GM20000 (cell line): Measurements from ENCODE around the gene HYAL3.

Source experiments
- DNase-seq: peaks from one replicate; pipeline ENCODE4 v3.0.0; 2012; ENCODE audit warnings: low spot score
- CTCF ChIP-seq: IDR thresholded peaks from 2 replicates; pipeline ENCODE4 v1.5.1; 2012; ENCODE audit warnings: mild to moderate bottlenecking, control low read depth; ENCODE audit errors: extremely low read depth, missing control alignments

HYAL3 gene

DNA sequence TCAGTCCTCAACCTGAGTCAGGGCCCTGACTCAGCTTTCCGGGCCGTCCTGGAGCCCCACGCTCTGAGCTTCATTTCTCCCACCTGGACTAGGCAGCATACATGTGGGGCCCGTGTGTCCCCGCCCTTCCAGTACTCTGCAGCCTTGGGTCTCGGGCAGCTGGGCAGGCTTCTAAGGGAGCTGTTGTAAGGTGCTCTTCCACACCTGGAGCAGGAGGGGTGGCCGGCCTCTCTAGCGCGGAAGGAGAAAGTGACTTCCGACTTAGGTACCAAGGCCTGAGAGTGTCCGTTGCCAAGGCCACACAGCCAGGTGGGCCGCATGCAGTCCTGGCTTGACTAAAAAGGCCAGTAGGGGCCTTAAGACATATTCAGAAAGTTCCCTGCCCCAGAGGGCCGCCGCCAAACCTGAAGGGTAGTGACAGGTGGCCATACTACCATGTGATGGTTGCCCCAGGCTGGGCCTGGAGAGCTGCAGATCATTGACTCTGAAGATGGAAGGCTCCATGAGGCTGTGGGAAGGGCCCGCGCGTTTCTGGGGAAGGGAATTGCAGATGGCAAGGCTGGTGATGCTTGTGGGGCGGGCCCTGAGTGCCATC is 39.7 kb downstream of the HYAL3 start:
- DNase-seq, result no peak
- no peak for TF ChIP-seq CTCF

DNA sequence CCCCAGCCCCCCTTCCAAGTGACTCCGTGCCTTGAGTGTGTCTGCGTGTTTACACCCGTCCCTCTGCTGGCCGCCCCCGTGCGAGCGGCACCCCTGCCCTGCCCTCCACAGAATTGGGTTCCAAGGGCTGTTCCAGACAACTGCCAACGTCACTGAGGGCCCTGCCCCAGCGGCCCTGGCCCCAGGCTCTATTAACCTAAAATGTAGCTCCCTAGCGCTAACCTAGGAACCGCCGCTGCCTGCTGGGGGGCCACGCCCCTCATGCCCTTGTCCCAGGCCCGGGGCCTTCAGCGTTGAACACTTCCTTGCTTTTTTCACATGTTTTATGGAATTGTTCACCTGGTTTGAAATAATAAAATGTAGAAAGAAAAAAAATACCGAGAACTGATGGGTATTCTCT is 40.2 kb downstream of the HYAL3 start:
- TF ChIP-seq CTCF, result no peak
- no peak for DNase-seq

DNA sequence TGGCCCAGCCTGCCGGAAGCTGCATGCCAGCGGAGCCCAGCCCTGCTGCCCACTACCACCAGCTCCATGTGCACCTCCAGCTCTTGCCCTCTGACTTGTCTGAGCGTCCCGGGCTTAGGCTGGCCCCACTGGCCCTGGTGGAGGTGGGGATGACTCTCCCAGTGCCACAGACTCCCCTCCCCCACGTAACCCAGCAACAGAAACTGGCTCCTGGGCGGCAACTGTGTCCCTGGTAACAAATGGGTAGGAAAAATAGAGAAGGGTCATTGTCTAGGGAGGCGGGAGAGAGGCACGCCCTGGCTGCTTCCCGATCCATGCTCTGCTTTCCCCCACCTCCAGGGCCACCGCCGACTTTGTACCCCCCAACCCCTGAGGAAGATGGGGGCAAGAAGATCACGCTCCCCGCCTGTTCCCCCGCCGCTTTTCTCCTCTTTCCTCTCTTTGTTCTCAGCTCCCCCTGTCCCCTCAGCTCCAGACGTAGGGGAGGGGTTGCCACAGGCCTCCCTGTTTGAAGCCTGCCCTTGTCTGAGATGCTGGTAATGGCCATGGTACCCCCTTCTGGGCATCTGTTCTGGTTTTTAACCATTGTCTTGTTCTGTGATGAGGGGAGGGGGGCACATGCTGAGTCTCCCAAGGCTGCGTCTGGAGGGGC is 41.0 kb downstream of the HYAL3 start:
- DNase-seq, result no peak
- TF ChIP-seq CTCF, result no peak

DNA sequence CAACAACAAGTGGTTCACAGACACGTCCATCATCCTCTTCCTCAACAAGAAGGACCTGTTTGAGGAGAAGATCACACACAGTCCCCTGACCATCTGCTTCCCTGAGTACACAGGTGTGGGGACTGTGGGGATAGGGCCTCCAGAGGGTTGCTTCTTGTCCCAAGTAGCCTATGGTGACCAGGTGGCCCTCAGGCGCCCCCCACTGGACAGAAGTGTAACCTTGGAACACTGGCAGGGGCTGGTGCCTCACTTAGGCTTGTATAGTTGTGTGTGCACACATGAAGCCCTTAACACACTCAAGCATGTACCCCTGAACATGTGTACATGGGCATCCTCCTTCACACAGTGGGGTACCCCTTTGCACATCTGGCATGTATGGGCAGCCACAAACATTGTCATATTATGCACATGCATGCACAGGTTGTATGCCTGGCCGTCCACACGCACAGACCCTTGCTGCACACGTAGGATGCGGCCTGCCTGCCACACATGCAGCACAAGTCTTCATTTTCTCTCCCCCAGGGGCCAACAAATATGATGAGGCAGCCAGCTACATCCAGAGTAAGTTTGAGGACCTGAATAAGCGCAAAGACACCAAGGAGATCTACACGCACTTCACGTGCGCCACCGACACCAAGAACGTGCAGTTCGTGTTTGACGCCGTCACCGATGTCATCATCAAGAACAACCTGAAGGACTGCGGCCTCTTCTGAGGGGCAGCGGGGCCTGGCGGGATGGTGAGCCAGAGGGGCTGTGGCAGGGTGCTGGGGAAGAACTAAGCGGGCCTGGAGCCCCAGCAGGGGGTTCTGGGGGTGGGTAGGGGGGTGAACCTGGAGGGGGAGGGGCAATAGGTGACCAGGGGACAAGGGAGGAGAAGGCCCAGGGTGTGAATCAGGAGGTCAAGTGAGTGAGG is 42.0 kb downstream of the HYAL3 start:
- DNase-seq, result no peak
- no peak for TF ChIP-seq CTCF

- DNase-seq, result no peak
Measured at GRCh38 chr3:50255251-50255615, 44.0 kb downstream of the HYAL3 start.

DNA sequence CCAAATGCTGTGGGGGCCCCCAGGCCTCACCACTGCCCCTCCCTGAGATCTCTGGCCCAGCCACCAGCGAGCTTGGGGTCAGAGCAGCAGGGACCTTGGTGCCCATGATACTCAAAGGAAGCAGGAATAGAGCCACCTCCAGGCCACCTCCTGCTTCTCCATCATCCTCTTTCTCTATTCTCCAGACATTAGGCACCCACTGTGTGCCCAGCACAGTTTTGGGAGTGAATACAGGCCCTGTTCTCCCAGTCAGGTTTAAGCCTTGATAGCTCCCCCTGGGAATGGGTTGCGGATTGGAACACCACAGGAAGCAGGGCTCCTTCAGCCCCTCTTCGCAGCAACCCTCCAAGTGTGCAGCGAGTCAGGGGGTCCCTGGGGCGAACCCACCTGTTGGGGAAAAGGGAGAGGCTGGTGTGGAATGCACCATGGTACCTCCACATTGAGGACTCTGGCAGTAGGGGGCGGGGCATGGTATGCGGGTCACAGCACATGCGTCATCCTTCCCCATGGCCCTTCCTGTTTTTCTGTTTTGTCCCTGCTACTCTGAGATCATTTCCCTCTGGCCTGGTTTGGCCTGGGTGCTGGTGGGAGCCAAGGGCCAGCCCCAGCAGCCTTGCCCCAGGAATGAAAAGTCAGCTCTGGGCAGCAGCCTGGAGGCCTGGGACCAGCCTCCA is 44.5 kb downstream of the HYAL3 start:
- no peak for DNase-seq
- no peak for TF ChIP-seq CTCF

More at GRCh38 chr3:50255251-50255615, 44.0 kb downstream of the HYAL3 start:
- TF ChIP-seq CTCF, result no peak
